AG09319 (cell line): ENCODE results near the gene UBAC2.

Experiments
- DNase-seq: peaks from one replicate; pipeline ENCODE4 v3.0.0-alpha.2; 2010; ENCODE audit warnings: low read depth; ENCODE audit errors: extremely low read depth
- TF ChIP-seq, protein P1 (sequence below): IDR thresholded peaks from 2 replicates; pipeline ENCODE4 v1.5.1; 2011; ENCODE audit warnings: low read depth, mild to moderate bottlenecking, inconsistent platforms, low read length, moderate library complexity

The UBAC2 gene

DNA sequence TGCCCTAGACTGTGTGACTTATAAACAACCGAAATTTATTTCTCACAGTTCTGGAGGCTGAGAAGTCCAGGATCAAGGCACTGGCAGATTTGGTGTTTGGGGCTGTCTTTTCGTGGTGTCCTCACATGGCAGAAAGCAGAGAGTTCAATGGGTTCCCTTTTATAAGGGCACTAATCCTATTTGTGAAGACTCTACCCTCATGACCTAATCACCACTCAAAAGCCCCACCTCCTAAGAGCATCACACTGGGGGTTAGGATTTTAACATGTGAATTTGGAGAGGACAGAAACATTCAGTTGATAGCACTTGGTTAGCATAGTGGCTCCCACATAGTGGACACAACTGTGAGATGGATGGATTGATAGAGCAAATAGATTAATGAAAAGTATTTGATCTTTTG is 79.0 kb downstream of the UBAC2 start:
- no peak for DNase-seq
- TF ChIP-seq, protein P1, sequence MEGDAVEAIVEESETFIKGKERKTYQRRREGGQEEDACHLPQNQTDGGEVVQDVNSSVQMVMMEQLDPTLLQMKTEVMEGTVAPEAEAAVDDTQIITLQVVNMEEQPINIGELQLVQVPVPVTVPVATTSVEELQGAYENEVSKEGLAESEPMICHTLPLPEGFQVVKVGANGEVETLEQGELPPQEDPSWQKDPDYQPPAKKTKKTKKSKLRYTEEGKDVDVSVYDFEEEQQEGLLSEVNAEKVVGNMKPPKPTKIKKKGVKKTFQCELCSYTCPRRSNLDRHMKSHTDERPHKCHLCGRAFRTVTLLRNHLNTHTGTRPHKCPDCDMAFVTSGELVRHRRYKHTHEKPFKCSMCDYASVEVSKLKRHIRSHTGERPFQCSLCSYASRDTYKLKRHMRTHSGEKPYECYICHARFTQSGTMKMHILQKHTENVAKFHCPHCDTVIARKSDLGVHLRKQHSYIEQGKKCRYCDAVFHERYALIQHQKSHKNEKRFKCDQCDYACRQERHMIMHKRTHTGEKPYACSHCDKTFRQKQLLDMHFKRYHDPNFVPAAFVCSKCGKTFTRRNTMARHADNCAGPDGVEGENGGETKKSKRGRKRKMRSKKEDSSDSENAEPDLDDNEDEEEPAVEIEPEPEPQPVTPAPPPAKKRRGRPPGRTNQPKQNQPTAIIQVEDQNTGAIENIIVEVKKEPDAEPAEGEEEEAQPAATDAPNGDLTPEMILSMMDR, result no peak

DNA sequence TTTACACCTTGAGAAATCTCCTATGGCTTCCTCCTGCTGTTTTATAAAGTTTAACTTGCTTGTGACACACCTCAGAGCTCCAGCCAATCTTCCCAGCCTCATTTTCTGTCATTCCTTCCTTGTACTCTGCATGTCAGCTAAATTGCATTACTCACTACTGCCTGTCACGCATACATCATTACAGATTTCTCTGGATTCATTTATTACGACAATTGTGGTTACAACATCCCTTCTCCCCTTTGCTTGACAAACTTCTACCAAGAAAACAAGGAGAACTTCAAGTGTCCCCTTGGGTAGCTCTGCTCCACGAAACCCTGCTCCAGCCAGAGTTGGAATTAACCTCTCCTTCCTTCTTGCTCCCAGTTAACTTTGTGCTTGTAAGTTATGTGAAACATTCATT is 79.5 kb downstream of the UBAC2 start:
- TF ChIP-seq, protein P1, result no peak
- DNase-seq, result peak; percentile 55

DNA sequence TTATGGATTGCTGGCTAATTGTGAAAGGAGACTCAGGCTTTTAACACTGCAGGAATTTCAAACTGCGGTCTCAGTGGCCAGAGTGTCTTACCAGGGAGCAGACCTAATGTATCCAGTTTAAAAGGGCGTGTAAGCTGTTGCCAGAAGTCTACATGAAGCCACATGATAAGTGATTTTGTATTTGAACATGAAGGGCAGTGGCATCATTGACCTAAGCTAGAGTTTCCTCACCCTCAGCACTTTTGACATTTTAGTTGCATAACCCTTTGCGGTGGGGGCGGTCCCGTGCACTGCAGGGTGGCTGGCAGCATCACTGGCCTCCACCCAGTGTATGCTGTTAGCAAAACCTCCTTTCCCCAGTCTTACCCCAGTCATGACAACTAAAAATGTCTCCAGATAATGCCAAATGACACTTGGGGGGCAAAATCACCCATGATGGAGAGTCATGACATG is 81.2 kb downstream of the UBAC2 start:
- DNase-seq, result no peak
- TF ChIP-seq, protein P1, result no peak

DNA sequence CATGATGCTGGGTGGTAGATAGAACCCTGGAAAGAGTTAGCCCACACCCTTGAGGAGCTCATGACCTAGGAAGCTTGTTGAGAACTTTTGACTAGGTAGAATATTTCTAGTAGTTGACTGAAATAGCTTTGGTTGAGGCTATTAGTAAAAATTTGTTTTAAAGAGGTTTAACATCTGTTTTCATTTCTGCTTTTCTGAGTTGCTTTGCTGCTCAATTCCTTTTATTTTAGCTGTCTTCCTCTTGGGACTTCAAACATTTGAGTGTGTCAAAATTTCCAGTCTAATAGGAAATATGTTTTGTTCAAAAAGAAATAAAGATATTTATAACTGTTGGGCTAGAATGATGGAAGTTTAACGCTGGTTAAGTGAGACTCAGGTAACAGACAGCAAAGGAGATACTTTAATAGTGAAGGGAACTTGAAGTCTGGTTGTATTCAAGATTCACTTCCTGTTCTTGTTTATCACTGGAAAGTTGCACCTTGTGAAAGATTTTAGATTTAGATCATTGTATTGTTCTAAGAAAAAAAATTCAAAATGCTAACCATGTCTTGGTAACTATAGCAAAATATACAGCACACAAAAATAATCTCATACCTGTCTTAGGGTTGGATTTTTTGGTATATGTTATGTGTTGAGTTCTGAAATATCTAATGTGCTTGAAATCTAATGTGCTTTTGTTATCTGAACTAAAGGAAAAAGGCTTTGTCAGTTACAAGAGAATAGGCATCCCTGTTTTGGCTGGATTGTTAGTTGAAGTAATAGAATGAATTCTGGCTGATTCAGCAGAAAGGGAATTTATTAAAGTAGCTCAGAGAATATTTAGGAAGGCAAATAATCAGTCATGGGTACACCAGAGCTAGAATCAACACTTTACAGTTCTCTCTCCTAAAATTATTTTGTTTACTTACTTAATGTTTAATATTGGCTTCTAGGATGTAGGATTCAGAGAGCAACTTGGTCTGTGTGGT is 81.9 kb downstream of the UBAC2 start:
- TF ChIP-seq, protein P1, result no peak
- DNase-seq, result no peak

DNA sequence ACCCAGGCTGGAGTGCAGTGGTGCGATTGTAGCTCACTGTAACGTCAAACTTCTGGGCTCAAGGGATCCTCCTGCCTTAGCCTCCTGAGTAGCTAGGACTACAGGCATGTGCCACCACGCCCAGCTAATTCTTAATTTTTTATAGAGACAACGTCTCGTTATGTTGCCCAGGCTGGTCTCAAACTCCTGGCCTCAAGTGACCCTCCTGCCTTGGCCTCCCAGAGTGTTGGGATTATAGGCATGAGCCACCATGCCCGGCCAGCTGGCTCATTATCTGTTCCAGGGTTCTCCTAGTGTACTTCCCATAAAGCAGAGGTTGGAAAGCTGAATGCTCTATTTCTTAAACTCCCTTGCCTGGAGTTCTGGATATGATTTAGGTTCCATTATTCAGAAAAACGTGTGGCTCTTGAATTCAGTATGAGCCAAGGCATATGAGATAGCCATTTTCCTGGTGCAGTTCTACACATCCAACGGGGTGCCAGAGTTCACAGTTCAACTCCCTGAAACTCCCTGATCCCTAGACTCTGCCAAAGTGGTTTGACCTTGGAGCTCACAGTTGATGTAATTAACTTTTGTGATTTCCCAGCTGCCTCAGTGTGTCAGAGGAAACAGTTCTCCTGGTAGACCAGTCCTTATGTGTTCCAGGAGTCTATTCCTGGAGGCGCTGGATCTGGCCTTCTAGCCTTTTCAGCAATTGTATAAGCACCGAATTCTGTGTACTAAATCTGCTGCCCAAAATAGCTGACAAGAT is 85.0 kb downstream of the UBAC2 start:
- TF ChIP-seq, protein P1, result no peak

DNA sequence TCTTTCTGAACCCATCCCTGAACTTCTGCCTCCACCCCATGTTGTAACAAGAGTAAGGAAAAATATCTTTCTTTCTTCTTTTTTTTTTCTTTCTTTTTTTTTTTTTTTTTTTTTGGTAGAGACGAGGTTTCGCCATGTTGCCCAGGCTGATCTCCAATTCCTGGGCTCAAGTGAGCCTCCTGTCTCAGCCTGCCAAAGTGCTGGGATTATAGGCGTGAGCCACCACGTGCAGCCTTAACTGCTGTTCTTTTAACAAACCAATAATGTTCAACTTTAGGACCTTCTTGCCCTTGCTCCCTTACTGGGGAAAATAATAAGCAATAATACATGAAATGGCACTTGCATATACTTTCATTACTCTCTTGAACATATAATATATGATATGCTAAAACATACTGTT is 86.9 kb downstream of the UBAC2 start:
- DNase-seq, result no peak
- TF ChIP-seq, protein P1, result no peak

More for the DNA sequence above, 85.0 kb downstream of the UBAC2 start:
- DNase-seq, result no peak

DNA sequence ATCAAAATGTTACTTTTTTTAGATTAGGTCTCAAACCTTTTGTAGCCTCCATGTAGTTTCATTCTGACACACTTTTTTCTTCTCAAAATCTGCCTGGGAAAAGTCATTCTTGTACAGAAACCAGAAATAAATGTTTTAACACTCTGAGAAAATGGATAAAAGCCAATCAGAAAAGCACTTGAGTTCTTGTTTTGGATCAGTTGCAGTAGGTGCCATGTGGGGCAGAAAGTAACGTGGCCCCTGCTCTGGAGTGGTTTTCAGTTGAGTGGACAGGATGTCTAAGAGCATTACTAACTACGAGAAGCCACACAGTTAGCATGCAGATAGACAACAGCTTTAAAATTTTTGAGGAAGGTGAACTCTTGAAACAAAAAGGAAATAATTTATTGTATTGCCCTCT is 87.4 kb downstream of the UBAC2 start:
- DNase-seq, result no peak
- TF ChIP-seq, protein P1, result no peak
